NCI-H1105 (cell line): ENCODE results near the gene KRT1.
"Not testable (repeated sequence)": the region's sequence is repeated elsewhere in the genome, so short reads cannot be mapped to it uniquely, and the experiment has no call there.

Experiments
- DNase-seq: peaks from one replicate; lab custom pipeline; 2025; lab: John Stamatoyannopoulos, UW

Gene KRT1

GRCh38 chr12:52680363-52680762 is at the start of gene KRT1:
KRT1 (minus strand) TSS chr12:52680407; CDS start chr12:52680348, 59 bp downstream.
- no peak for DNase-seq

- DNase-seq = no peak
These were observed 48.9 kb upstream of the KRT1 start for GRCh38 chr12:52729147-52729546.

DNA sequence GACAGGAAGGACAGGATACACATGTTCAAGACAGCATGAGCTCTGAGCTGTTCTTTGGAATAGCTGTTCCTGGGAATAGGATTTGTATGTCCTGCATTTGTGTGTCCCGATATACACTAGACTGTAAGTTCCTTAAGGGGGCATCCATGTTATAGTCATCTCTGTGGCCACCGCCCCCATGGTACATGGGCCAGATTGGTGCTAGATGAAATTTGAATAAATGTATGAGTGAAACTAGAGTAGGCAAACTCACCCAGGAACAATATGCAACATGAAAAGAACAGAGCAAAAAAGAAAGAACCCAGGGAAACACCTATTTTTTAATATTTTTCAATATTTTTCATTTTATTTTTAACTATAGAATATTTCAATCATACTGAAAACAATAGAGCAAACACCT is 48.2 kb upstream of the KRT1 start:
- no peak for DNase-seq

DNA sequence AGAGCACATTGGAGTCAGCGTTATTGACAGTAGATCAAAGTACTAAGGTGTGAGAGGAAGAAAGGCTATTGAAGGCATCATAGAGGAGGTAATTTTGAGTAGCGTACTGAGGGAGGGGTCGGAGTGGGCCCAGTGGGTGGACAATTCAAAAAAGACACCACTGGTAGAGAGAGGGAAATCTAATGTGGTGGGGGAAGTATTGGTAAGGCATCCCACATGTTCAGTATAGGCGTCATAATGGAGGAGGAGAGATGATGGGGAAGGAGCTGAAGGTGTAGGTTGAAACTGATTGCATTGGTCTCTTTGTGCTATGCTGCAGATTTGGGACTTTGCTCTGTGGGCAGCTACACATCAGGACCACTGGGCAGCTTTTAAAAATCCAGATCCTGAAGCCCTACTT is 46.8 kb upstream of the KRT1 start:
- no peak for DNase-seq

DNA sequence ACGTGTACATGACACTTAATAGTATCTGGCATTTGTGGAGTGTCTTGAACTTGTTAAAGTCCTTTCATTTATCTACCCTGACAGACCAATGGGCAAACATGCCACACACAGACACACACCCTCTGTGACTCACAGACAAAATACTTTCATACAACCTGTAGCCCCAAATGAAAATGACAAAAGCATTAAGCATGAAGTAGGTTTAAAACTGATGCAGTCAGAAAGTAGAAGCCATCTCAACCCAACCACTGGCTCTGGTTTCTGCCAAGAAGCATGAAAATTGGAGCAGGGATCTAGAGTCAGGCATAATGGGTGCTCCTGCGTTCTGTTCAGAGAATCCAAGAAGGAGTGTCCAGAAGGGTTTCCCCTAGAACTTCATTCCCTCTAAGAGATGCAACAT is 46.2 kb upstream of the KRT1 start:
- DNase-seq = no peak

GRCh38 chr12:52724384-52724783 is 44.2 kb upstream of the KRT1 start:
- no peak for DNase-seq

- no peak for DNase-seq
These were observed 42.5 kb upstream of the KRT1 start for GRCh38 chr12:52722680-52723079.

DNA sequence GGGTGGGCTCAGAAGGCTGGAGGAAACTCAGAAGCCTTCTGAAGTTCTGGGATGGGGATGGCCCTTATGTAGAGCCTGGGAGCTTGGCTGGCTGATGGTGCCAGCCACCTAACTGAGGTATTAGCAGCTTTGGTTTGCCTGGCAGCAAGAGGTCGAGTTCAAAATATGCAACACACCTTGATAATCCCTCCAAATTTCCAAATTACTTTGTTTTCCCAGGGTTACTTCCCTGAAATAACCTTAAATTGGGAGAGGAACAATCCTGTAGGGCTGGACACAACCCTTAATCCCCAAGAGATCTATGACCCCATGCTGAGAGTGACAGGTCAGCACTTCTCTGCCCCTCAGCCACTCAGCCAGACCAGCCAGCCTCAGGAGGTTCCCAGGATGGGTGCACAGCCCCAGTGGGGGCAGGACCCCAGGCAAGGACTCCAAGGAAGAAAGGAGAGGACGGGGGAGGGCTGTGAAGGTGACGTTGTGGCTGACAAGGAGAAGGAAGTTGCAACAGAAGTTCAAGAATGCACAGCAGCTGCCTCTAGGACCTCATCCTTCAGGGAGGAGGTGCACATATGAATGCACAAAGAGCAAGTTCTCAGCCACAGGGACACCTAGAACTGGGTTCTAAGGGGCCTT is 41.7 kb upstream of the KRT1 start:
- no peak for DNase-seq

- no peak for DNase-seq
These were observed 40.2 kb upstream of the KRT1 start for GRCh38 chr12:52720365-52720886.

- no peak for DNase-seq
These were observed 35.9 kb upstream of the KRT1 start for GRCh38 chr12:52716061-52716460.

- no peak for DNase-seq
These were observed 35.2 kb upstream of the KRT1 start for GRCh38 chr12:52715416-52715815.

DNA sequence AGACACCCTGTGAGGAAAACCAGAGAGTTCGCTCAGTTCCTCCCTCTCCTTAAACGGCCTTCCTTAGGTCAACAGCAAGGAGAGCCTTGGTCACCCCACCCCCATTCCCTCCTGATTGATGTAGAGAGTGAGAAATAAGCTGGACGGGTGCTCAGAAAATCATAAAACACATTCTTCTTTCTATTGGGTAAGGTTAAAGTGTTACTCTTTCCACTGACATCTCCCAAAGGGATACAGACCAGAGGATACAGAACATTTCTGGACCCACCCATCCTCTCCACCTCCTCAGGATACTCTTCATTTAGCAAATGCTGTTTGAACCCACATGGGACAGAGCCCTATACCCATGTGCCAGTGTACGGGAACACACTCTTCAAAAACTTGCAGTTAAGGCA is 34.7 kb upstream of the KRT1 start:
- DNase-seq = no peak

- DNase-seq = no peak
These were observed 34.0 kb upstream of the KRT1 start for GRCh38 chr12:52713960-52714886.

DNA sequence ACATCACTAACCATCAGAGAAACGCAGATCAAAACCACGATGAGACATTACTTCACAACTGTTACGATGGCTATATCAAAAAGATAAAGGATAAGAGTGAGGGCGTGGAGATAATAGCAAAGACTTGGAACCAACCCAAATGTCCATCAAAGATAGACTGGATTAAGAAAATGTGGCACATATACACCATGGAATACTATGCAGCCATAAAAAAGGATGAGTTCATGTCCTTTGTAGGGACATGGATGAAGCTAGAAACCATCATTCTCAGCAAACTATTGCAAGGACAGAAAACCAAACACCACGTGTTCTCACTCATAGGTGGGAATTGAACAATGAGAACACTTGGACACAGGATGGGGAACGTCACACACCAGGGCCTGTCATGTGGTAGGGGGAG is 31.9 kb upstream of the KRT1 start:
- DNase-seq = not testable (repeated sequence)

GRCh38 chr12:52710730-52711129 is 30.5 kb upstream of the KRT1 start:
- DNase-seq = no peak

DNA sequence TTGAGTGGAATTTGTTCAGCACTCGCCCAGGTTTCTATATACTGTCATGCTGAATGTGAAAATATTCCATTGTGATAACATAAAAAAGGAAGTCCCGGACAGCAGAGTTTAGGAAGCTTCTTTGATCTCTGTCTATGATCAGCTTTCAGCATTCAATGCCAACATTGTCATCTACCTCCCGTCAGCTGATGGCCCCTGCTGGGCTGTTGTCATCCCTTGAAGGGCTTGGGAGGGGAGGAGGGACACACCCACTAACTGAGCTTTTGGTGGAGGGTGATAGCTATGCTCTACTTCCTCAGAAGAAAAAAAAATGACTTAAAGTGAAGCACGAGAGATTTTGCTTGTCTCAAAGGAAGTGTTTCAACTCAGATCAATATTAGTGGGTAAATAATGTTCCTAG is 27.8 kb upstream of the KRT1 start:
- no peak for DNase-seq

DNA sequence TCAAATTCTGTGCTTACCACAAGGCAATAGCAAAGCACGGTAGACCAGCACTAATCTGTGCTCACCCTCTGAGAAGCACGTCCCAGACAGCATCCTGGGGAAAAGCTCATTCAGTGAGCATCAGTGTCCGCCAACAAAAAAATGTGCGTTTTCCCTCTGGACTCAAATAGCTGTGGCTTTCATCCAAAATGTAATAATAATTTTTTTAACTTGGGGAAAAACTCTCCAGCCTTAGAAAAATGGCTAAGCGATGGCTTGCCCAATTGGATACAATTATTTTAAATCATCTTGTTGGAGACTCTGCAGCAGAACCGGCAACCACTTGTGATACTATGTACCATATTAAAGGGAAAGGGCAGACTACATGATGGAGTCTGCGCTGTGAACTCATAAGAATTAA is 24.3 kb upstream of the KRT1 start:
- no peak for DNase-seq

DNA sequence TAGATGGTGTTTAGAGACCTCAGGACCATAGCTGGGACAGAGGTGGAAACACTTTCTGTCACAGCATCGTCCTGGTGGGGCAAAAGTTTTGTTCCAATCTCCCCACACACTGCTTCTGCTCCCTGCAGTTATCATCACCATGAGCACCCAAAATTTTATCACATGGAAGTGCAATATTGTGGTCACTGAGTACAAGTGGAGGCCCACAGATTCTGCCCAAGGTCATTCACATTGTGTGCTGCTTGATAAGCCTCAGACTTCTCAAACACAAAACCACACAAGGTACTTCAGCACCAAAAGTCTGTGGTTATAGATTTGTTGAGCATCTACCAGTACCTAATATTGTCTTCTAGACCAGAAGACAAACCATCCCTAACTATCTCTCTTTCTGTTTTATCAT is 23.7 kb upstream of the KRT1 start:
- DNase-seq = no peak

DNA sequence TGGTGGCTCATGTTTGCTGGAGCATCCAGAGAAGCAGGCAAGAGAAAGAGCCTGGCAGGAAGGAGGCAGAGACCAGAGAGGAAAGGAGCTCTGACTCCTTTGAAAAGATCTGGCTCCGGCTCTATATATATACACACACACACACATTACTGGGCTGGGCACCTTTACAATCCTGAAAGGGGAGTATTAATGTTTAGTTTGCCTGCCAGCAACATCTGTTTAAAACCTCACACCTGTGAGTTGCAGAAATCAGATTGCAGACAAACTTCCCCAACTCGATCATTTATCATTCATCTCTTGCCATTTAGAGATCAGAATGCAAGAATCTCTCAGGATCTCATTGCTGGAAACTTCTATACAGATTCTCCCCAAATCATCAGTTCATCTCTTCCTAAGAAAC is 23.2 kb upstream of the KRT1 start, which contains the start of gene KRT77:
TSS of gene KRT77 (minus strand) at position 101 of the 400 bp plus-strand sequence. CDS start at position 11, 90 bp downstream.
- no peak for DNase-seq

GRCh38 chr12:52702338-52702737 is 22.1 kb upstream of the KRT1 start:
- no peak for DNase-seq

GRCh38 chr12:52701281-52701680 is 21.1 kb upstream of the KRT1 start:
- DNase-seq = no peak

DNA sequence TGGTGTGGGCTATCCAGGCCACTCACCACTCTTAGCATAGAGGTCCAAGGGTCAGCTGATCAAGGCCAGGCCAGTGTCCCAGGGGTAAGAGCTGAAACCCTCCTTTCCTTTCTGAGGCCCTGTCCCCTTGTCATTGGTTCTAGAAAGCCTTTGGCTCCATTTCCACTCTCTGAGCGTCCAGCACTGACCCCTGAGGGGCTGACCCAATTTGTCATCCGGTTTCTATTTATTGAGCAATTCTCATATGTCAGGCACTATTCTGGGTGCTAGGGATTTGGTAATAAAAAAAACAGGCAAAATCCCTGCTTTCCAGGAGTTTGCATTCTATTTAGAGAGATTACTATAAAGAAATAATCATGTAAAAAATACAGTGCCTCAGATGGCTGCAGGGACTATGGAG is 19.8 kb upstream of the KRT1 start:
- no peak for DNase-seq

GRCh38 chr12:52699373-52699772 is 19.2 kb upstream of the KRT1 start:
- DNase-seq = no peak
